ENCODE measurements around the gene SCFD2. TPM values are rescaled to one million over a fixed set of nuclear protein-coding genes. Genes with fewer than 3 reads are reported as not detected.

SCFD2 gene
- total and polyA plus RNA-seq, 2 donors (not counting 3 experiments of a cell fraction or from before 2014, with no cell fraction given): 12.3 to 22.8 TPM

DNA sequence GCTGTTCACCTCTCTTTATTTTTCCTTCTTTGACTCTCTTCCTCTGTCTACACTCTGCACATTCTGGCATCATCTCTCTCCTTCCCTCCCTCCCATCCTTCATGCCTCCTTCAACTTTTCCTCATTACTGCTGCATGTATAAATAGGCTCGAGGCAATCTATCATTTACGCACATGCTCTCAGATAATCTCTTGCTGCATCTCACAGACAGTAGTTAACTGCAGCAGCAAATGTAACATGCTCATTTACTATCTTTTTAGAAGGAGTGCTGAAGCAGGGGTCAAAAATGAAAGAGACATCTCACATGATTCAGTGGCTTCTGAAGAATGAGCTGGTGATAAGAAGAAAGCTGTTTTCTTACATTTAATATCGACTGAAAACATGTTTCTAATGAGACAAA is 376.0 kb downstream of the SCFD2 start:
- Histone ChIP-seq H3K4me3 (replicated peaks in 1 of 3; ENCODE audit: insufficient read depth in 1 of 3, low read depth in 1 of 3, low read length in 3 of 3) (no peak overlapping the region), H3K27me3 (ENCODE audit: control insufficient read depth in 2 of 2, insufficient read depth in 2 of 2, low read length in 2 of 2) (no peaks in the 10 kb centered on the region), H3K27ac (ENCODE audit: insufficient read depth, low read depth, low read length) (no peak overlapping the region), H3K79me2 (ENCODE audit: control insufficient read depth, insufficient read depth, low read length) (no peaks in the 10 kb centered on the region), H4K20me1 (replicated peaks; ENCODE audit: control insufficient read depth, extremely low read depth, insufficient read depth, low read length) (no peaks in the 10 kb centered on the region), H3K9me1 (replicated peaks; ENCODE audit: control insufficient read depth, extremely low read depth, insufficient read depth, low read length) (no peaks in the 10 kb centered on the region), H3K9me3 (replicated peaks; ENCODE audit: control insufficient read depth, insufficient read depth, low read length) (no peaks in the 10 kb centered on the region), H3K36me3 (ENCODE audit: control insufficient read depth in 2 of 2, extremely low read depth in 1 of 2, insufficient read depth in 2 of 2, low read length in 2 of 2) (no peaks in the 10 kb centered on the region), H3K4me1 (ENCODE audit: control insufficient read depth, extremely low read depth, insufficient read depth, low read length) (no peaks in the 10 kb centered on the region), H2AFZ (ENCODE audit: low read depth, low read length) (no peak overlapping the region), H3K4me2 (ENCODE audit: insufficient read depth, low read length) (no peak overlapping the region), H3K9ac (replicated peaks; ENCODE audit: extremely low read depth, insufficient read depth, low read length) (no peak overlapping the region)
- no TSS peak for BruUV-seq (replicated peaks)
- DNase-seq (ENCODE audit: low read depth, low spot score) (no peak), FAIRE-seq (no peak)
- POLR2A ChIA-PET: no interaction called here
- TF ChIP-seq CTCF (IDR thresholded peaks at IDR 0.05; ENCODE audit: extremely low read depth in 1 of 2, insufficient read depth in 1 of 2, low read depth in 1 of 2, low read length in 2 of 2) (no peak), JUN (IDR thresholded peaks at IDR 0.05; ENCODE audit: borderline replicate concordance, insufficient read depth, insufficient read length, low read depth) (no peak), MYC (IDR thresholded peaks at IDR 0.05; ENCODE audit: low read depth, low read length) (no peak), FOS (IDR thresholded peaks at IDR 0.05; ENCODE audit: borderline replicate concordance, insufficient read depth, low read length) (no peak), POLR2A (IDR thresholded peaks at IDR 0.05; ENCODE audit: low read depth, low read length) (no peak), POLR2AphosphoS5 (IDR thresholded peaks at IDR 0.05; ENCODE audit: insufficient read depth, low read depth, low read length) (no peak), GATA2 (IDR thresholded peaks at IDR 0.05; ENCODE audit: insufficient read depth, insufficient read length, low read depth, low read length) (no peak), EZH2 (IDR thresholded peaks at IDR 0.05; ENCODE audit: borderline replicate concordance, low read depth, low read length, severe bottlenecking) (no peak)
- TF ChIP-seq, protein P1, sequence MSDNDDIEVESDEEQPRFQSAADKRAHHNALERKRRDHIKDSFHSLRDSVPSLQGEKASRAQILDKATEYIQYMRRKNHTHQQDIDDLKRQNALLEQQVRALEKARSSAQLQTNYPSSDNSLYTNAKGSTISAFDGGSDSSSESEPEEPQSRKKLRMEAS (IDR thresholded peaks at IDR 0.05; ENCODE audit: insufficient read depth, insufficient read length): no peak
- intact Hi-C loops (cut with micrococcal nuclease): loop anchor here (10.0 kb wide), 1 partner anchor 1245 kb away; no protein-coding TSS in a partner anchor
- CTCF ChIA-PET: no interaction called here
- dilution Hi-C loops (cut with MboI; ENCODE audit: extremely low pct_ligation_motif_present, low sequenced_read_pairs): no loop called here
